ENCODE measurements around the gene TSSK2.

DNA sequence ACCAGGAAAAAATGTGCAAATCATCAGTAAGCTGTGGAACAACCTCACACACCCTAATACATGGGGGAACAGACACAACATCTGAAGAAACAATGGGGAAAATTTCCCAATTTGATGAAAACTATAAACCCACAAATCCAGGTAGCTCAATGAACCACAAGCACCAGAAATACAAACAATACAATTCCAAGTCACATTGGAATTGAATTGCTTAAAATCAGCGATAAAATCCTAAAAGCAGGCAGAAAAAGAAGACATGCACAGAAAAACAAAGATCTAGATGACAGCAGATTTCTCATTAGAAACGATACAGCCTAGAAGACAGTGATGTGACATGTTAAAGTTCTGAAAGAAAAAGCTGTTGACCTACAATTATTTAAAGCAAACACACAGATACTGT lies 40.9 kb upstream of the TSSK2 start:
- TF ChIP-seq, protein P1, sequence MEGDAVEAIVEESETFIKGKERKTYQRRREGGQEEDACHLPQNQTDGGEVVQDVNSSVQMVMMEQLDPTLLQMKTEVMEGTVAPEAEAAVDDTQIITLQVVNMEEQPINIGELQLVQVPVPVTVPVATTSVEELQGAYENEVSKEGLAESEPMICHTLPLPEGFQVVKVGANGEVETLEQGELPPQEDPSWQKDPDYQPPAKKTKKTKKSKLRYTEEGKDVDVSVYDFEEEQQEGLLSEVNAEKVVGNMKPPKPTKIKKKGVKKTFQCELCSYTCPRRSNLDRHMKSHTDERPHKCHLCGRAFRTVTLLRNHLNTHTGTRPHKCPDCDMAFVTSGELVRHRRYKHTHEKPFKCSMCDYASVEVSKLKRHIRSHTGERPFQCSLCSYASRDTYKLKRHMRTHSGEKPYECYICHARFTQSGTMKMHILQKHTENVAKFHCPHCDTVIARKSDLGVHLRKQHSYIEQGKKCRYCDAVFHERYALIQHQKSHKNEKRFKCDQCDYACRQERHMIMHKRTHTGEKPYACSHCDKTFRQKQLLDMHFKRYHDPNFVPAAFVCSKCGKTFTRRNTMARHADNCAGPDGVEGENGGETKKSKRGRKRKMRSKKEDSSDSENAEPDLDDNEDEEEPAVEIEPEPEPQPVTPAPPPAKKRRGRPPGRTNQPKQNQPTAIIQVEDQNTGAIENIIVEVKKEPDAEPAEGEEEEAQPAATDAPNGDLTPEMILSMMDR (IDR thresholded peaks at IDR 0.05; ENCODE audit: low read length): no peak
- no peak for TF ChIP-seq EZH2 (optimal IDR thresholded peaks at IDR 0.05; ENCODE audit: low read depth, low read length)
- TF ChIP-seq EZH2phosphoT487 (IDR thresholded peaks at IDR 0.05; ENCODE audit: low read length): no peak
